K562 (cell line): ENCODE measurements around the gene HS3ST3A1. TPM values are rescaled to one million over a fixed set of nuclear protein-coding genes. Genes with fewer than 3 reads are reported as not detected.

Experiments used
- ATAC-seq: fragments of 200-7000 bp; cut with Tn5 transposase; 3 replicates; pipeline ENCODE4 v1.9.1; 2020; ENCODE audit warnings: moderate library complexity
- BruUV-seq: library from RNA; stranded (reverse); fragments of 400-500 nt; replicated peaks from 2 replicates; lab custom pipeline; 2021; lab: Mats Ljungman, UMichigan
- CTCF ChIA-PET: fragments of 300-600 bp; formaldehyde crosslinking; extraction: SDS; loops from one replicate; lab custom pipeline; 2021; ENCODE audit warnings: low intra/inter-chr PET ratio; lab: Yijun Ruan, JAX
- POLR2A ChIA-PET: fragments of 300-600, 350-650 bp; sonication (Branson Sonifier 250); formaldehyde crosslinking; extraction: SDS; loops from one replicate; lab custom pipeline; 2021; ENCODE audit warnings: antibody characterized with exemption, inconsistent platforms; lab: Yijun Ruan, JAX
- DNase-seq, 4 experiments: peaks; one replicate each; pipeline versions ENCODE4 v3.0.0 to v3.0.0-alpha.2; 2011 to 2018; ENCODE audit warnings: low spot score in 3 of 4, mixed read lengths in 3 of 4; ENCODE audit errors: extremely low read depth in 1 of 4
- FAIRE-seq: peaks from 2 replicates; lab custom pipeline; 2011; peaks lifted over from hg19 to GRCh38; lab: Jason Lieb, UNC
- H2AFZ ChIP-seq: 2 replicates; pipeline ENCODE4 v1.6.0; 2011; ENCODE audit warnings: low read depth, low read length, control low read depth, inconsistent platforms
- H3K27ac ChIP-seq: fragments of 200-600 bp; 3 replicates; pipeline ENCODE4 v1.8.0; 2011; ENCODE audit warnings: low read depth, mild to moderate bottlenecking, control low read depth, inconsistent platforms, low read length, moderate library complexity, mixed read lengths; ENCODE audit errors: extremely low read depth
- H3K27me3 ChIP-seq, 2 experiments: fragments of 300-600 bp in 1 of 2; 2 replicates in 1 of 2; 3 replicates in 1 of 2; pipeline versions ENCODE4 v1.6.0 to v1.8.0; 2011; ENCODE audit warnings: inconsistent platforms in 2 of 2, low read length in 2 of 2, mild to moderate bottlenecking in 1 of 2, mixed read lengths in 1 of 2, moderate library complexity in 1 of 2; ENCODE audit not compliant: control insufficient read depth in 2 of 2, insufficient read depth in 2 of 2
- H3K36me3 ChIP-seq: fragments of 300-600 bp; 3 replicates; pipeline ENCODE4 v1.8.0; 2011; ENCODE audit warnings: mild to moderate bottlenecking, low read length, inconsistent platforms; ENCODE audit not compliant: control insufficient read depth, insufficient read depth
- H3K4me1 ChIP-seq, 2 experiments: fragments of 200-600 bp in 1 of 2; replicated peaks in 1 of 2; 2 replicates in 1 of 2; 3 replicates in 1 of 2; pipeline versions ENCODE4 v1.5.1 to v1.8.0; 2011; ENCODE audit warnings: inconsistent platforms in 2 of 2, low read length in 2 of 2, mild to moderate bottlenecking in 1 of 2, mixed read lengths in 1 of 2, moderate library complexity in 1 of 2; ENCODE audit not compliant: control insufficient read depth in 2 of 2, insufficient read depth in 2 of 2
- H3K4me2 ChIP-seq: 2 replicates; pipeline ENCODE4 v1.6.1; 2011; ENCODE audit warnings: low read length, control low read depth, inconsistent platforms, mixed read lengths; ENCODE audit not compliant: insufficient read depth
- H3K4me3 ChIP-seq: fragments of 200-600 bp; sonication (generic), shearing (Covaris generic); 2 replicates; pipeline ENCODE4 v1.5.1; 2016; ENCODE audit warnings: control low read depth, inconsistent platforms
- H3K79me2 ChIP-seq: fragments of 200-600 bp; 3 replicates; pipeline ENCODE4 v1.8.0; 2011; ENCODE audit warnings: low read length, inconsistent platforms; ENCODE audit not compliant: control insufficient read depth, insufficient read depth
- H3K9ac ChIP-seq, 2 experiments: 2 replicates each; pipeline versions ENCODE4 v1.6.0 to v1.6.1; 2011; ENCODE audit warnings: low read depth in 2 of 2, low read length in 2 of 2, control low read depth in 1 of 2, inconsistent platforms in 1 of 2, mild to moderate bottlenecking in 1 of 2, mixed read lengths in 1 of 2; ENCODE audit not compliant: insufficient read depth in 1 of 2
- H3K9me1 ChIP-seq: one replicate; pipeline ENCODE4 v1.6.0; 2011; ENCODE audit warnings: inconsistent platforms, mild to moderate bottlenecking, low read length, moderate library complexity; ENCODE audit not compliant: control insufficient read depth, insufficient read depth
- H3K9me3 ChIP-seq: replicated peaks from 2 replicates; pipeline ENCODE4 v1.5.1; 2011; ENCODE audit warnings: low read depth, low read length, inconsistent platforms; ENCODE audit not compliant: control insufficient read depth, insufficient read depth
- H4K20me1 ChIP-seq: replicated peaks from 2 replicates; pipeline ENCODE4 v1.6.1; 2011; ENCODE audit warnings: low read length, inconsistent platforms, mixed read lengths; ENCODE audit not compliant: control insufficient read depth, insufficient read depth
- CREB1 ChIP-seq, 2 experiments: sonication (generic) in 1 of 2; formaldehyde crosslinking in 1 of 2; IDR thresholded peaks; 2 replicates each; pipeline versions ENCODE4 v1.6.1 to v1.8.0; 2012 to 2022; ENCODE audit warnings: inconsistent platforms in 1 of 2, mild to moderate bottlenecking in 1 of 2, missing genetic modification reagents in 1 of 2, moderate library complexity in 1 of 2
- CXXC5 ChIP-seq: fragments of 250-450 bp; sonication (Bioruptor Pico); IDR thresholded peaks from 2 replicates; pipeline ENCODE4 v1.8.0; 2022; ENCODE audit warnings: inconsistent platforms, mild to moderate bottlenecking, moderate library complexity
- HNRNPUL1 ChIP-seq: fragments of 200-400 bp; formaldehyde crosslinking; IDR thresholded peaks from 2 replicates; pipeline ENCODE4 v1.6.1; 2017; ENCODE audit warnings: low read length
- IRF9 ChIP-seq: fragments of 450-650 bp; IDR thresholded peaks from 2 replicates; pipeline ENCODE4 v1.6.1; 2016; ENCODE audit warnings: missing biosample characterization, missing genetic modification characterization
- PCBP1 ChIP-seq: fragments of 200-400 bp; formaldehyde crosslinking; IDR thresholded peaks from 2 replicates; pipeline ENCODE4 v1.6.1; 2018; ENCODE audit warnings: mild to moderate bottlenecking, low read depth, low read length; ENCODE audit not compliant: poor library complexity, severe bottlenecking
- RHOXF2B ChIP-seq: fragments of 250-450 bp; sonication (Bioruptor Pico); conservative IDR thresholded peaks from 2 replicates; pipeline ENCODE4 v1.5.1; 2021
- SAFB ChIP-seq: fragments of 200-400 bp; formaldehyde crosslinking; IDR thresholded peaks from 2 replicates; pipeline ENCODE4 v1.6.1; 2017; ENCODE audit warnings: low read depth, low read length, borderline replicate concordance
- SFPQ ChIP-seq: fragments of 200-400 bp; formaldehyde crosslinking; IDR thresholded peaks from 2 replicates; pipeline ENCODE4 v1.6.1; 2017; ENCODE audit warnings: mild to moderate bottlenecking, low read depth, low read length, moderate library complexity
- SNRNP70 ChIP-seq: fragments of 200-400 bp; formaldehyde crosslinking; optimal IDR thresholded peaks from 2 replicates; pipeline ENCODE3; 2017; ENCODE audit warnings: low read depth, low read length
- ZNF24 ChIP-seq: fragments of 450-650 bp; IDR thresholded peaks from 2 replicates; pipeline ENCODE4 v1.6.1; 2016
- WGBS: fragments of 100-300 bp; shearing (Covaris generic); methylation state at CpG from one replicate; pipeline ENCODE4 v1.1.6; 2016; ENCODE audit warnings: low coverage, mixed read lengths; ENCODE audit not compliant: insufficient coverage; ENCODE audit errors: missing lambda C conversion rate; 5-methylcytosine and 5-hydroxymethylcytosine counted together
- in situ Hi-C: fragments of 300-500 bp; cut with MboI; formaldehyde crosslinking; loops from 4 replicates; pipeline ENCODE4 v1.15.0; 2018; ENCODE audit warnings: inconsistent platforms, mixed read lengths
- intact Hi-C: fragments of 100-400 bp; cut with micrococcal nuclease; formaldehyde crosslinking; loops from 2 replicates; pipeline ENCODE4 v1.14.2; 2022
- polyA plus RNA-seq, 8 experiments: library from polyadenylated mRNA; depleted of rRNA in 4 of 8; stranded (reverse) in 5 of 8; unstranded in 3 of 8; fragments of >200 nt; fragmentation: Nextera tagmentation in 2 of 8; fragmentation: Illumina TruSeq in 1 of 8; extraction: Ambion mirVana in 2 of 8; extraction: Trizol in 1 of 8; gene quantifications; 2 replicates each; pipeline versions ENCODE4 v1.2.1 to v1.2.3, GENCODE V29; 2011 to 2014; ENCODE audit warnings: inconsistent platforms in 1 of 8, missing spikeins in 1 of 8
- total RNA-seq, 7 experiments: library from RNA; depleted of rRNA in 6 of 7; stranded (reverse); fragments of >200 nt in 6 of 7; fragmentation: Illumina TruSeq in 2 of 7; extraction: Trizol in 2 of 7; gene quantifications; 2 replicates each; pipeline versions ENCODE4 v1.2.1 to v1.2.3, GENCODE V29; 2011 to 2021; ENCODE audit warnings: low replicate concordance in 1 of 7

The HS3ST3A1 gene
- total and polyA plus RNA-seq, 9 of the 15 experiments (the other 6 are each of a cell fraction or from before 2014, with no cell fraction given): 0.25 to 14.8 (median 2.3) TPM

GRCh38 chr17:13568582-13569397 lies 32.9 kb downstream of the HS3ST3A1 start:
- 84% methylated on average over 7 of the region's 7 CpGs for WGBS
- no peak for TF ChIP-seq RHOXF2B
- TF ChIP-seq HNRNPUL1: no peak
- TF ChIP-seq SNRNP70: no peak
- no peak for TF ChIP-seq IRF9 (tag)
- TF ChIP-seq SAFB: no peak
- no peak for TF ChIP-seq SFPQ
- no peak for TF ChIP-seq ZNF24
- TF ChIP-seq PCBP1: no peak
- no peak for TF ChIP-seq CREB1 (IDR thresholded peaks at IDR 0.05)
- no peak for TF ChIP-seq CREB1 (CRISPR knock-in tag; IDR thresholded peaks at IDR 0.05)
- no peak for TF ChIP-seq CXXC5
- POLR2A ChIA-PET: interaction anchor here (0.6 to 1.0 kb wide), 2 partner anchors 13 to 30 kb away, joined by 3 to 4 read pairs; no protein-coding TSS in a partner anchor

More at GRCh38 chr17:13568582-13569397, 32.9 kb downstream of the HS3ST3A1 start:
- Histone ChIP-seq H3K27me3 (no peaks in the 10 kb centered on the region), H3K4me2 (no peak overlapping the region), H3K79me2 (peaks cover 18% of the 10 kb centered on the region; the same call in 2 of the 3 replicates), H3K4me3 (no peak overlapping the region), H4K20me1 (no peaks in the 10 kb centered on the region), H3K27ac (no peak overlapping the region), H2AFZ (no peak overlapping the region), H3K9ac (no peak overlapping the region), H3K36me3 (0 out of 3 replicates have a peak, but pooled peaks cover 5% of the 10 kb centered on the region), H3K9me3 (no peaks in the 10 kb centered on the region; the same call in 1 of the 2 replicates), H3K4me1 (no peaks in the 10 kb centered on the region; a peak in 1 of 5 replicates), H3K9me1 (no peaks in the 10 kb centered on the region)
- in situ Hi-C loops: no loop called here
- intact Hi-C loops: no loop called here
- FAIRE-seq (no peak), ATAC-seq (no peak), DNase-seq (no peak)
- no TSS peak for BruUV-seq
- CTCF ChIA-PET: interaction anchor here (0.7 kb wide), 1 partner anchor 1358 kb away, joined by 3 read pairs; no protein-coding TSS in a partner anchor
